ENCODE measurements around the gene CNOT2.

Gene CNOT2

GRCh38 chr12:70249903-70250302 is 6.7 kb downstream of the CNOT2 start:
- FAIRE-seq: no peak

GRCh38 chr12:70251226-70251625 is 8.0 kb downstream of the CNOT2 start:
- FAIRE-seq (no peak), DNase-seq (ENCODE audit: insufficient read length, low spot score) (no peak)

More at GRCh38 chr12:70249903-70250302, 6.7 kb downstream of the CNOT2 start:
- no peak for DNase-seq (ENCODE audit: insufficient read length, low spot score)

- FAIRE-seq (no peak), DNase-seq (ENCODE audit: insufficient read length, low spot score) (no peak)
Measured at GRCh38 chr12:70251661-70252060, 8.4 kb downstream of the CNOT2 start.

- FAIRE-seq: no peak
- DNase-seq (ENCODE audit: insufficient read length, low spot score): no peak
Measured at GRCh38 chr12:70252832-70253231, 9.6 kb downstream of the CNOT2 start.

GRCh38 chr12:70254225-70254624 is 11.0 kb downstream of the CNOT2 start:
- FAIRE-seq (no peak), DNase-seq (ENCODE audit: insufficient read length, low spot score) (no peak)

- DNase-seq (ENCODE audit: insufficient read length, low spot score) (no peak), FAIRE-seq (no peak)
Measured at GRCh38 chr12:70254846-70255245, 11.6 kb downstream of the CNOT2 start.

GRCh38 chr12:70255311-70255710 is 12.1 kb downstream of the CNOT2 start:
- FAIRE-seq (no peak), DNase-seq (ENCODE audit: insufficient read length, low spot score) (no peak)

- DNase-seq (ENCODE audit: insufficient read length, low spot score) (no peak), FAIRE-seq (no peak)
Measured at GRCh38 chr12:70258605-70259403, 15.6 kb downstream of the CNOT2 start.

- FAIRE-seq (no peak), DNase-seq (ENCODE audit: insufficient read length, low spot score) (no peak)
Measured at GRCh38 chr12:70260646-70261045, 17.4 kb downstream of the CNOT2 start.

GRCh38 chr12:70264067-70264867 is 21.0 kb downstream of the CNOT2 start:
- no peak for DNase-seq (ENCODE audit: insufficient read length, low spot score)
- FAIRE-seq: no peak

- FAIRE-seq (no peak), DNase-seq (ENCODE audit: insufficient read length, low spot score) (no peak)
Measured at GRCh38 chr12:70265132-70265531, 21.9 kb downstream of the CNOT2 start.

- DNase-seq (ENCODE audit: insufficient read length, low spot score): no peak
- FAIRE-seq: no peak
Measured at GRCh38 chr12:70267550-70267949, 24.3 kb downstream of the CNOT2 start.

- DNase-seq (ENCODE audit: insufficient read length, low spot score) (no peak), FAIRE-seq (no peak)
Measured at GRCh38 chr12:70268972-70269371, 25.7 kb downstream of the CNOT2 start.

- FAIRE-seq (no peak), DNase-seq (ENCODE audit: insufficient read length, low spot score) (no peak)
Measured at GRCh38 chr12:70270108-70270507, 26.9 kb downstream of the CNOT2 start.

- no peak for DNase-seq (ENCODE audit: insufficient read length, low spot score)
- no peak for FAIRE-seq
Measured at GRCh38 chr12:70271025-70271424, 27.8 kb downstream of the CNOT2 start.

GRCh38 chr12:70272510-70272909 is 29.3 kb downstream of the CNOT2 start:
- no peak for DNase-seq (ENCODE audit: insufficient read length, low spot score)
- no peak for FAIRE-seq

GRCh38 chr12:70275045-70275444 is 31.8 kb downstream of the CNOT2 start:
- DNase-seq (ENCODE audit: insufficient read length, low spot score) (no peak), FAIRE-seq (no peak)

- DNase-seq (ENCODE audit: insufficient read length, low spot score) (no peak), FAIRE-seq (no peak)
Measured at GRCh38 chr12:70277973-70278372, 34.7 kb downstream of the CNOT2 start.

GRCh38 chr12:70278945-70279344 is 35.7 kb downstream of the CNOT2 start:
- no peak for FAIRE-seq
- DNase-seq (ENCODE audit: insufficient read length, low spot score): no peak

- DNase-seq (ENCODE audit: insufficient read length, low spot score) (no peak), FAIRE-seq (no peak)
Measured at GRCh38 chr12:70283232-70283631, 40.0 kb downstream of the CNOT2 start.

- DNase-seq (ENCODE audit: insufficient read length, low spot score) (no peak), FAIRE-seq (no peak)
Measured at GRCh38 chr12:70288817-70289216, 45.6 kb downstream of the CNOT2 start.

- no peak for FAIRE-seq
- no peak for DNase-seq (ENCODE audit: insufficient read length, low spot score)
Measured at GRCh38 chr12:70290116-70290515, 46.9 kb downstream of the CNOT2 start.

Data from HTR-8/SVneo (cell line).